A673 (cell line): Measurements from ENCODE around the gene LRP1. TPM values are rescaled to one million over a fixed set of nuclear protein-coding genes. Genes with fewer than 3 reads are reported as not detected.

Source experiments
- BruUV-seq: library from RNA; stranded (reverse); fragments of 400-500 nt; replicated peaks from 2 replicates; lab custom pipeline; 2021; lab: Mats Ljungman, UMichigan
- CTCF ChIA-PET: fragments of 300-600 bp; sonication (Branson Sonifier 250); formaldehyde crosslinking; loops from one replicate; lab custom pipeline; 2022; ENCODE audit warnings: antibody characterized with exemption; lab: Charles Lee
- POLR2A ChIA-PET: fragments of 300-600 bp; sonication (Branson Sonifier 250); formaldehyde crosslinking; loops from one replicate; lab custom pipeline; 2022; ENCODE audit warnings: antibody characterized with exemption; ENCODE audit not compliant: low non-redundant PET; lab: Charles Lee
- DNase-seq: peaks from one replicate; pipeline ENCODE4 v3.0.0-alpha.2; 2015; ENCODE audit warnings: low spot score
- H3K27ac ChIP-seq: fragments of 200-600 bp; sonication (generic); 2 replicates; pipeline ENCODE4 v1.5.1; 2016; ENCODE audit warnings: mixed run types, low read depth, mild to moderate bottlenecking, mixed read lengths, antibody characterized with exemption, low read length; ENCODE audit not compliant: poor library complexity, severe bottlenecking
- H3K27me3 ChIP-seq: fragments of 200-600 bp; sonication (generic); replicated peaks from 2 replicates; pipeline ENCODE4 v1.6.1; 2017; ENCODE audit warnings: mixed run types, low read depth, mild to moderate bottlenecking, mixed read lengths, antibody characterized with exemption, low read length; ENCODE audit not compliant: insufficient read depth, poor library complexity
- H3K36me3 ChIP-seq: fragments of 200-600 bp; sonication (generic); 2 replicates; pipeline ENCODE4 v1.6.1; 2016; ENCODE audit warnings: mixed run types, mild to moderate bottlenecking, mixed read lengths, antibody characterized with exemption, low read length; ENCODE audit not compliant: insufficient read depth, poor library complexity, severe bottlenecking
- H3K4me1 ChIP-seq: fragments of 200-600 bp; sonication (generic); 2 replicates; pipeline ENCODE4 v1.6.1; 2017; ENCODE audit warnings: mixed run types, mild to moderate bottlenecking, mixed read lengths, antibody characterized with exemption, low read length; ENCODE audit not compliant: insufficient read depth, poor library complexity, severe bottlenecking
- H3K4me3 ChIP-seq: fragments of 200-600 bp; sonication (generic); 2 replicates; pipeline ENCODE4 v1.5.1; 2016; ENCODE audit warnings: low read depth, mixed run types, mild to moderate bottlenecking, mixed read lengths, low read length; ENCODE audit not compliant: poor library complexity, severe bottlenecking
- H3K9me3 ChIP-seq: fragments of 200-600 bp; sonication (generic); 2 replicates; pipeline ENCODE4 v1.6.1; 2016; ENCODE audit warnings: mixed run types, low read depth, mild to moderate bottlenecking, mixed read lengths, antibody characterized with exemption, low read length; ENCODE audit not compliant: poor library complexity, severe bottlenecking
- EZH2 ChIP-seq: fragments of 200-600 bp; sonication (generic); IDR thresholded peaks from 2 replicates; pipeline ENCODE4 v1.6.1; 2017; ENCODE audit warnings: borderline replicate concordance, low read depth, mild to moderate bottlenecking, mixed read lengths, antibody characterized with exemption, low read length; ENCODE audit not compliant: poor library complexity, severe bottlenecking
- intact Hi-C: fragments of 100-400 bp; cut with micrococcal nuclease; formaldehyde crosslinking; loops from one replicate; pipeline ENCODE4 v1.10.0; 2022; ENCODE audit not compliant: unreplicated experiment
- microRNA-seq: library from miRNA; unstranded; fragments of <30 nt; microRNA quantifications from one replicate; pipeline ENCODE4 v1.2.0, GENCODE V29; 2021
- total RNA-seq: library from RNA; stranded (reverse); gene quantifications from 2 replicates; pipeline ENCODE4 v1.2.3, GENCODE V29; 2021
- TF ChIP-seq, protein P1 (sequence below): fragments of 300-800, 200-600 bp; sonication (generic); conservative IDR thresholded peaks from 2 replicates; pipeline ENCODE4 v1.5.1; 2017; ENCODE audit warnings: low read depth, mild to moderate bottlenecking, antibody characterized with exemption, low read length, moderate library complexity, mixed read lengths

LRP1 gene
- total RNA-seq, 1 experiment from 2014 or later, result 31.0 TPM

DNA sequence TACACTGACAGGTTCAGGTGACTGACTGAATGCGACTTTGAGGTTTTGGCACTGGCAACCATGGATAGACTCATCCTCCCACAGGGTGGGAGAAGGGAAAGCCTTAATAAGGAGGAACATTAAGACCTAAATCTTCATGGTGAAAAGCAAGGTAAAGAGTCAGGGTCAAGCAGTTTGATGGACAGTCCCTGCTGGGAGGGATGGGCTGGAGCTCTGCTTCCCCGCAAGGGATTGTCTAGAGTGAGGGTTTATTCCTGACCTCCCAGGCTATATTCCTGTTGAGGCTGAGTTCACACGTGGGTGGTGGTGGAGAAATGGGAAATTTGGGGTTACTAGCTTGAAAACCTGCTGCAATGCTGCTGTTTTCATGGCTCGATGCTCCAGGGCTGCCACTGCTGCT lies 132.1 kb downstream of the LRP1 start:
- no peak for DNase-seq
- no peak for TF ChIP-seq EZH2
- TF ChIP-seq, protein P1, sequence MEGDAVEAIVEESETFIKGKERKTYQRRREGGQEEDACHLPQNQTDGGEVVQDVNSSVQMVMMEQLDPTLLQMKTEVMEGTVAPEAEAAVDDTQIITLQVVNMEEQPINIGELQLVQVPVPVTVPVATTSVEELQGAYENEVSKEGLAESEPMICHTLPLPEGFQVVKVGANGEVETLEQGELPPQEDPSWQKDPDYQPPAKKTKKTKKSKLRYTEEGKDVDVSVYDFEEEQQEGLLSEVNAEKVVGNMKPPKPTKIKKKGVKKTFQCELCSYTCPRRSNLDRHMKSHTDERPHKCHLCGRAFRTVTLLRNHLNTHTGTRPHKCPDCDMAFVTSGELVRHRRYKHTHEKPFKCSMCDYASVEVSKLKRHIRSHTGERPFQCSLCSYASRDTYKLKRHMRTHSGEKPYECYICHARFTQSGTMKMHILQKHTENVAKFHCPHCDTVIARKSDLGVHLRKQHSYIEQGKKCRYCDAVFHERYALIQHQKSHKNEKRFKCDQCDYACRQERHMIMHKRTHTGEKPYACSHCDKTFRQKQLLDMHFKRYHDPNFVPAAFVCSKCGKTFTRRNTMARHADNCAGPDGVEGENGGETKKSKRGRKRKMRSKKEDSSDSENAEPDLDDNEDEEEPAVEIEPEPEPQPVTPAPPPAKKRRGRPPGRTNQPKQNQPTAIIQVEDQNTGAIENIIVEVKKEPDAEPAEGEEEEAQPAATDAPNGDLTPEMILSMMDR, result no peak
- POLR2A ChIA-PET, result interaction anchor here (0.5 kb wide), 1 partner anchor 209 kb away, joined by 3 read pairs; no protein-coding TSS in a partner anchor
- Histone ChIP-seq H3K4me1 (no peaks in the 10 kb centered on the region), H3K27ac (no peak overlapping the region), H3K36me3 (peaks cover 39% of the 10 kb centered on the region), H3K9me3 (no peaks in the 10 kb centered on the region), H3K4me3 (no peak overlapping the region), H3K27me3 (no peaks in the 10 kb centered on the region)
- intact Hi-C loops, result no loop called here
- CTCF ChIA-PET, result interaction anchor here (0.9 kb wide), 1 partner anchor 9 kb away, joined by 10 read pairs; the partner anchor contains the start of gene STAC3
- no TSS peak for BruUV-seq

DNA sequence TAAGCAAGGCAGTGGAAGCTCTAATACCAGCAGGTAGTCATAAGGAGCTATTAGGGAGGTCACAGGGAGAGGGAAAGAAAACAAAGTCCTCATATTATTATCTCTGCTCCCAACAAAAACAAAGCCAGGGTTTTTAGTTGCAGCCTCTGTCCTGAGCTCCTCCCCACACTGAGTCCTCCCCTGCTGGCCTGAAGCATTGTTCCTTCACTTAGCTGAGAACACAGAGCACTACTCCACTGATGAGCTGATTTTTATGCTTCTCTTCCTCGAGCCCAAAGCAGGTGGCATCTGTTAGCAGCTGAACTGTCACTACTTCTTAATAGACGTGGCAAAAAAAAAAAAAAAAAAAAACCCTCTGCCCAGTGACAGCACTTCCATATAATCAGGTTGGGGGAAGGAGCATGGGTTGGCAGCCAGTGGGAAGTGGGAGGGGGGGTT lies 133.2 kb downstream of the LRP1 start:
- DNase-seq, result no peak
- Histone ChIP-seq H3K9me3 (no peaks in the 10 kb centered on the region), H3K27me3 (no peaks in the 10 kb centered on the region), H3K4me1 (no peaks in the 10 kb centered on the region), H3K27ac (no peak overlapping the region), H3K36me3 (peaks cover 38% of the 10 kb centered on the region), H3K4me3 (no peak overlapping the region)
- ChIA-PET CTCF (interaction anchor here (0.5 to 0.8 kb wide), 5 partner anchors 9 to 211 kb away, joined by 3 to 16 read pairs (median 6); no protein-coding TSS in a partner anchor), POLR2A (no interaction called here)
- BruUV-seq, result no TSS peak
- no peak for TF ChIP-seq EZH2
- TF ChIP-seq, protein P1, result no peak
- intact Hi-C loops, result no loop called here

DNA sequence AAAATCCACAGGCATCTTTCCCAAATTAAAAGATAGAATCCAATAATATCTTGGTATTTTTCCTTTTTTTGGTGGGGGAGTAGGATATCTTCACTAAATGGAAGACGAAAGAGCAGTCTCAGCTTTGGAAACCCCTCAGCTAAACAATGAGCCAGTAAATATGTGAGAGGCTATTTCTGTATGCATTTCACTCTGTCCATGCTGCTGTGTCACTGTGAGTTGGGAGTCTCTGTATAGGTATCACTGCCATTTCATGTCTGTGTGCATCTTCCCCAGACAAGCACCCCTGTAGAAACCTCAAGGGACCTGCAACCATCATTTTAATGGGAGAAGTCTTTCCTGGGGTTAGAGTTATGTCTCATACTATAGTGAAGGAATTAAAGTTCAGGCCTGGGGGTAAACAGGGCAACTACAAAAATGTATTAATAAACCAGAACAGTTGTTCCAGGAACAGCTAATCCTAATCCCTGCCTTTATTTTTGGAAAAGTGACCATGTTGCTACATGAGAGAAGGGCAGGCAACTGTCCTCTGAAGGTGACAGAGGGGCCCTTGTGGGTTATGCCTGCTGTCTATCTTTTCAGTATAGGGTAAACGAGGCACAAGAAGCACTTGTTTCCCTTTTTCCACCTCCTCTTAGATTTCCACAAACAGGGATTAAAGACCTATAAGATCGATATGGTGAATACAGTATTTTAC lies 134.0 kb downstream of the LRP1 start:
- Histone ChIP-seq H3K4me1 (no peaks in the 10 kb centered on the region), H3K36me3 (peaks cover 38% of the 10 kb centered on the region), H3K27me3 (no peaks in the 10 kb centered on the region), H3K9me3 (no peaks in the 10 kb centered on the region), H3K4me3 (no peak overlapping the region), H3K27ac (no peak overlapping the region)
- ChIA-PET CTCF (no interaction called here), POLR2A (no interaction called here)
- no TSS peak for BruUV-seq
- intact Hi-C loops, result no loop called here
- TF ChIP-seq EZH2, result no peak
- TF ChIP-seq, protein P1, result no peak
- no peak for DNase-seq

Small RNA genes lying within 50 kb of the gene (microRNA-seq; reads per million reads assigned to microRNA genes)
- 4.0 reads per million, percentile 11 among the genes with 10 or more reads in this experiment for gene MIR1228

Other genes starting within 250 kb of the LRP1 start
- gene SDR9C7, start 194.1 kb upstream of the LRP1 start, total RNA-seq, result not detected in 2 replicates
- gene RDH16, start 170.9 kb upstream of the LRP1 start, total RNA-seq, result 0.24 and 0.42 TPM in 2 replicates
- 17.4 and 18.2 TPM in 2 replicates for gene ZBTB39, start 121.9 kb upstream of the LRP1 start, total RNA-seq
- 0.79 TPM in 1 of 2 replicates, not detected in the other for gene TAC3, start 112.0 kb upstream of the LRP1 start, total RNA-seq
- 1.1 and 1.2 TPM in 2 replicates for gene MYO1A, start 78.4 kb upstream of the LRP1 start, total RNA-seq
- gene NEMP1, start 49.7 kb upstream of the LRP1 start, total RNA-seq, result 57.8 and 68.6 TPM in 2 replicates
- 58.0 and 61.8 TPM in 2 replicates for gene NAB2, start 39.4 kb upstream of the LRP1 start, total RNA-seq
- gene STAT6, start 17.1 kb upstream of the LRP1 start, total RNA-seq, result 96.3 and 111 TPM in 2 replicates
- gene LRP1-AS, start 19.1 kb downstream of the LRP1 start, total RNA-seq, result not detected in 2 replicates
- 4.8 and 6.0 TPM in 2 replicates for gene NXPH4, start 88.3 kb downstream of the LRP1 start, total RNA-seq
- gene SHMT2, start 101.2 kb downstream of the LRP1 start, total RNA-seq, result 274 and 310 TPM in 2 replicates
- 7.0 and 8.4 TPM in 2 replicates for gene STAC3, start 122.7 kb downstream of the LRP1 start, total RNA-seq